ENCODE measurements around the gene MSANTD4. TPM values are rescaled to one million over a fixed set of nuclear protein-coding genes. Genes with fewer than 3 reads are reported as not detected.
"Not testable (repeated sequence)": the region's sequence is repeated elsewhere in the genome, so short reads cannot be mapped to it uniquely, and the experiment has no call there.

MSANTD4 gene
- total RNA-seq, 1 donor from 2014 or later: 49.8 TPM

DNA sequence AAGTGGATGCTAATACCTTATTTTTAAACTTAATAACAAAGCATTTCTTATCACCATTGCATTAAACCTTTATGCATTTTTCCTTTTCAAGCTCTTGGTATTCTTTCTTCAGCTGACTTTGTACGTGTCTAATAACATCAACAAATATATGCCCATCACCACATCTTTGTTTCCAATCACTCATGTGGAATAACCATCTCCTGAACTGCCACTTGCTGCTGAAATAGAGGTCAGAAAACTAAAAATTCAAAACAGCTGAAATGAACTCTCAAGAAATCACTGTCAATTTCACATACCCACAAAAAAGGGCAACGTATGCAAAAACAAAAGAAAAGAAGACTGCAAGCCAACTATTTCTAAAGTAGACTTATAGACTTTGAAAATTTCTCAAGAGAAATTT, 7.4 kb downstream of the MSANTD4 start:
- no peak for DNase-seq (ENCODE audit: low read depth)

DNA sequence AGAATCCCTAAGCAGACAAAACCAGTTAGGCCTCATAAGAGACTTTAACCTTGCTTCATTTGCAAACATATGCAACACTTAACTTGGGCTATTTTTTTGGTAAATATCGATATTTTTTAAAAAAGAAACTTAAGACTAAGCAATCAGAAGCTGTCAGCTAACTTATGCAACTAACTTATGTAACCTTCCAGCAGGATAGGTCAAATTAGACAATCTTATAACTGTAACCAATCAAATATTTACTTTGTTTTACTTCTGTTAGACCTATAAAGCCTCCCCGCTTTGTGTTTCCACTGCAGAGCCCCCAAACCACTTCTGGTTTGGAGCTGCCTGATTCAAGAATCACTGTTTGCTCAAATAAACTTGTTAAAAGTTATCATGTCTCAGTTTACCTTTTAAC, 8.0 kb downstream of the MSANTD4 start:
- no peak for DNase-seq (ENCODE audit: low read depth)

DNA sequence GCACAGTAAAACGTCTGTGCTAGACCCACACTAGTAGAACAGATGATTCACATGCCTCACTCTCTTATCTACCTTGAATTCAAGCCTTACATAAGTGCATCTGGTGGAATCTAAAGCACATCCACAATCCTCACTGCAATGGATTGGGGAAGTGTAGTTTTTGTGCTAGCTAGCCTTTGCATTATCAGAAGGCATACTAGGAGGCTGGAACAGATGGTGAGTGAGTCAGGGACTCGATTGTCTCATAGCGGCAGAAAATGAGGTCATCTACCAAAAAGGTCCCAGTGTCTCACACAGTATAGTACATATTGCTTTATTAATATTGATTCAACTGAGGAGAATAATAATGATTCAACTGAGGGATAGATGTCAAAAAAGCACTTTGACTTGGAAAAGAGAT, 9.3 kb downstream of the MSANTD4 start:
- peak; percentile 89 for DNase-seq (ENCODE audit: low read depth)

DNA sequence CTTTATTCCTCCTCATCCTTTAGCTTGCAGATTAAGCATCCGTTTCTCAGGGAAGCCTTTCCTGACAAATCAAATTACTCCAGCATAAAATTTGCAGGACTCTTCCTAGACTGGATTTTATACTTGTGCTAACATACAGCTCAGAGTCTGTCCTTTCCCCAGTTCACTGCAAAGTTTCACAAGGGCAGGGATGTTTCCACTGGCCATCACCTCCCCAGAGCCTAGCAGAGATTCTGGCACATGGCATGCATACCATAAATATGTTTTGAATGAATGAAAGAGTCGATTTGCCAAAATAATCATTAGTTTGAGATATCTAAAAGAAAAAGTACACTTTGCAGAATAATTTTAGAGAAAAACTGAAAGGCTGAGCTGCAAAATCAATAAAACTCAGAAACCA, 10.6 kb downstream of the MSANTD4 start:
- DNase-seq (ENCODE audit: low read depth): no peak

DNA sequence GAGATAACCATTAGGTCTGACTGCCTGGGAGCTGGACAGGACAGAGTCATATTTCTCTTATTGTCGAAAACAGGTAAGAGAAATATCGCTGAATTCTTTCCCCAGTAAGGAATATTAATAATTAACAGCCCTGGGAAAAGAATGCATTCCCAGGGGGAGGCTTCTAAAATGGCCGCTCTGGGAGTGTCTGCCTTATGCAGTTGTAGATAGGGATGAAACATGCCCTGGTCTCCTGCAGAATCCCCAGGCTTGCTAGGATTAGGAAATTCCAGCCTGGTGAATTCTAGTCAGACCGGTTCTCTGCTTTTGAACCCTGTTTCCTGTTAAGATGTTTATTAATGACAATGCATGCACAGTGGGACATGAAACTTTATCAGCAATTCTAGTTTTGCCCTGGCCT, 18.9 kb downstream of the MSANTD4 start:
- DNase-seq (ENCODE audit: low read depth): not testable (repeated sequence)

DNA sequence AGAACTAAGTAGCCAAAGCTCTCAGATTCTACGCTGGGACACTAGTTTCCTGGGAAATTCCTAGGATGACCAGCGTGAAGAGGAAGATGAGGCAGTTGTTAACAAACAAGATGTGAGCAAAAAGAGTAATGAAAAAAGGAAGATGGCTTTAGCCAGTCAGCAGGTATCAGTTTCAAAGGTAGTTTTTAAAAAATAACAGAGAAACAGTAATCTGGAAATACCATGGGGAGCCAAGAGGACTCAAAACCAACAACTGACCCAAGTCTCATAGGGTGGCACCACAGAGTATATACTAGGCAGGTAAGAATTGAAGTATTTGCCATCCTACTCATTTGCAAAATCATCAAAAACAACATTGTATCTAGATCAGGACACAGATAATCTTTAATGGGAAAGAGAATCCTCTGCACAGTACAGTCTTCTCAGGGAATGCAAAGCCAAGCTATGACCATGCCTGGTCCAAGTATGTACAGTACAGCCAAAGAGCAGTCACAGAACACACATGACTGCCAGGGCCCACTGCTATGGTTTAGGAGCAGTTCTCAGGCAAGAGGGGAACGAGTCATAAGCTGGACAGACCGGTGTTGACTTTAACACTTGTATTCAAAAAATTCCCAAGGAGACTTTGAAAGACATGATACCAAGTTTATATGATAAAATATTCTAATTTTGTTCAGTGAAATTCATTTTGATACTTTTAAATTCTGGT, 20.6 kb downstream of the MSANTD4 start:
- DNase-seq (ENCODE audit: low read depth): no peak

DNA sequence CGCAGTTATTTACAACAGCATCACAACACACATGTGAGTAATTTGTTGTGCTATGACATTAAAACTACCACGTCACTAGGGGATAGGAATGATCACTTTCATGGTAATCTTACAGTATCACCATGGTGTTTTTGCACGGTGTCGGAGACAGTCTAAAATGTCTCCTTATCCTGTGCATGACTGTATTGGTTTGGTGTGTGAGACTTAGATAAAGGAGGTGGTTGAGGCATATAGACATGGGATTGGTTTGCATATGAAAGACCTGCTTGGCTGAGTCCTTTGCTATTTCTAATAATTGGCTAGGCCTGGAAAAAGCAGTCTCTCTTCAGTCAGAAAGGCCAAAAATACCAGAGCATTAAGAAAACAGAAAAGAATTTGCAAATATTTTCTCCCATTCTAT, 30.2 kb downstream of the MSANTD4 start:
- no peak for DNase-seq (ENCODE audit: low read depth)

DNA sequence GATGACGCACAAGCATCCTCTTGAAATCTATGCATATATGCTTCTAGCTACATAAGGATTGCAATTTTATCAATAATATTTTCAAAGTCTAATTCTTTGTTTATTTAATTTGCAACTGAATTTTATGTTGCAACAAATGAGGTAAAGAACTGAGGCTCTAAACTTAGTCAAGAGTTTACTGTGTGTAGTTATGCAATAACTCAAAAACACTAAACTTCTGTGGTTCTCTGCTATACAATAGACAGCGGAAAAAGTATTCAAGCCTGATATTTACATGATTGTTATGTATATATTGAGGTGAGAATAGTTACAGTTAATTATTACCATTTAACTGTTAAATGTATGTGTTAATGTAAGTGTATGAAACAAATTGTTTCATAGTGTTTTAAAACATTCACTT, 32.9 kb downstream of the MSANTD4 start:
- no peak for DNase-seq (ENCODE audit: low read depth)

DNA sequence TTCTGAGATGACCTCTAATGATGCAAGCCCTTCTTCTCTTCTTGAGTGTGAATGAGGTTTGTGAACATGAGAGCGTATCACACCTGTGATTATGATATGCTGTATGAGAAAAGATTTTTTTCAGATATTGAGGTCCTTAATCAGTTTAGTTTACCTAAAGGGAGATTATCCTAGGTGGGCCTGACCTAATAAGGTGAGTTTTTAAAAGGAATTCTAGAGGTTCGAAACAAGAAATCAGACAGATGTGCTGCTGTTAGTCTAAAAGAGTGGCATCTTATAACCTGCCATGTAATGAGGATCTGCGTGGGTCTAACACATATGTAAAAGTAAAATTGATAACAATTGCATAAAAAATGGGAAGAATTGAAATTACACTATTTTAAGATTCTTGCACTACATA, 33.8 kb downstream of the MSANTD4 start:
- DNase-seq (ENCODE audit: low read depth): no peak

DNA sequence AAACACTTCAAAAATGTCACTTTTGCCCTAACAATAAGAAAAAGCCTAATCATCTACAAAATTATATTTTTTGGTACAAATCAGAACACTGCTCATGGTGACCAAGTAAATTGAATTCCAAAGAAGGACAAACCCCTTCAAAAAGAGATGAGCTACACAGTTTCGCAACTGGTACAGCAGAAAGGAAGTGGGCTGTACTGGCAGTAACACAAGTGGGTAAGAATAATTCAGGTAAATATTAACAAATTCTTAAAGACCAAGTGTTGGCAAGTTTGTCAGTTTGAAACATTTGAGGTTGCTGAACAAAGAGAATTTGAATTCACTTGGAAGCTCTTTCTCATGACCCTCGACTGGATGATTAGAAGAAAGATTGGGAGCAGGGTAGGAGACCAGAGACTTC, 35.5 kb downstream of the MSANTD4 start:
- no peak for DNase-seq (ENCODE audit: low read depth)

DNA sequence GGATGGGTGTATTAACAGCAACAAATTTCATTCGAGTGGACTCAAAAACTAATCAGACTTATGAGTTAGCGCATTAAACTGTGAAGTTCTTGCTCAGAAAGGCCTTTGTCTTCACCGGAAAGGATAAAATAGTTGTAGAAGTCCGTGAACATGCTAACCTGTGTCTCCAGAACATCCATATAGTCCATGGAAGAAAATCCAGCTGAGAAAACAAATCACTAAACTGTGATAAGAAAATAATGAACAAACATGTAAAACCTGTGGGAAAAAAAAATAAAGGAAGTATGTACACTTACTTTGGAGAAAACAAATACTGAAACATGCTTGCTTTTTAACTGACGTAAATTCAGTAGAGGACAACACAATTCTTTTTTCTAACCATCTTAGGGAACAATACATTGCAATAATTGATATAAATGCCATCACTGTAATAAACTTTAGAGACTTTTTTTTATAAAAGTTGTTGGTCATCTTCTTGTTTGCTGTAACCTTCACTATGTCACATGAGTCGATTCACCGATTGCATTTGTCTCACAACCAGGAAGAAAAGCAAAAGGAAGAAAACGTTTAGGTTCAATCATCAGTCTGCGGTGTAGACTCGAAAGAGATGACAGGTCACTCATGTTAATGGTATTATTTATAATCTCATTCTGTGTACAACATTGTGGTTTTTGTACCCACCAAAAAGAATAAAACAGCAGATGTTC, 41.9 kb downstream of the MSANTD4 start:
- DNase-seq (ENCODE audit: low read depth): no peak

DNA sequence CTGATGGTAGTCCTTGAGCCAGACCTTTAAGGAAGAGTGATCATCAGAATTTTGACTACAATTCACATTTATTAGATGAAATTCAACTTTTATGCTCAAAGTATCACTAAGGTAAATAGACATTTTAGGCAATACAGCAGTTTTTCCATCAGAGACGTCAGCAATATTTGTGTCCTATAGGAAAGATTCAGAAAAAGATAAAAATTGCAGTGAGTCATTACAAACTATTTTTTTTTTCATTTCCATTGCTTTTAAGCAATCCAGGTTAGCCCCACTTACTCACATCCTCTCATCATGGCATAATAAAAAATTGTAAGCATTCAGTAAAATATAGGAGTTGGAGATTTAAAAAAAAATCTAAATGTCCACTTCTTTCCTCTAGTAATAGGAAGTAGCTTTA, 46.9 kb downstream of the MSANTD4 start:
- no peak for DNase-seq (ENCODE audit: low read depth)

DNA sequence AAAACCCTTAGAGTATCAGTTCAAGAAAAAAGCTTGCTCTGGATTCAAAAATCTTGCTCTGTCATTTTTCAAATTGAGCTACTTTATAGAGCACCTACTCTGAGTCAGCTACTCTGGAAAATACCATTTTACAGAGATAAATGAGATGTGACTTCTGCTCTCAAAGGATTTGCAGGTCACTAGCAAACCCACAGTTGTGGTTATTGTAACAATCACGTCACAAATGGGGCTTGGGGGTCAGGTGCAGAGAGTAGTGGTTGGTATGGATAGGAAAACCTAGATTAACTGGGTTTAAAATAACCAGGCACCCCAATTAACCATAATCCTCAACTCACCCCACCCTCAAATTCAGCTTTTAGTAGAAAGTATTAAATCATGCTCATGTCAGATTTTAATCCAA, 52.3 kb downstream of the MSANTD4 start:
- DNase-seq (ENCODE audit: low read depth): no peak

DNA sequence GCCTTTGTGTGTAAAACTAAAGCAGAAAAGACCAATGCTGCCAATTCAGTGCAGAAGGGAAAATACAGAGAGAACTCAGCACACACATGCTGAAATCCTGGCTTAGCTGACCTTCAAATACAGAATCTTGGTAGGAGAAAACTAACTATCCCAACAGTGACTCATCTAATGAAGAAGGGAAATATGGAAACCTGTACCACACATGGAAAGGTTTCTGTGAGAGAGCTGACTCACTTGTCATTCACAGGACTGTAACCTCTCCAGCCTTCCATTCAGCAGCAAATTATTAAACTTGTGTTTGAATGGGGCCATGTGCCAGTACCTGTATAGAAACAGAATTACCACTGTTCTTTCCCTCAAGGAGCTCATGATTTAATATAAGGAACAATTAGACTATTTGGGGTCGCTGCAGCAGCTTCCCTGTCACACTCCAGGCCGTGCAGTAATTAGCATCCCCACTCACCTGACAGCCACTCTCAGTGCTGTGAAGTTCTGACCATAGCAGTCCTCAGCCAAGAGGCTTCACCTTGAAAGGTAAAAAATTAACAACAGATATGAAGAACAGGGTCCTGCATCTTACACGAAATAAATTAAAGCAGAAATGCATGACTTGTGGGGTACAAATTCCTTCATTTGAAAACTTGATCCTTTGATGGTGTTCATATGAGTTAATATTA, 53.9 kb downstream of the MSANTD4 start:
- peak; percentile 5 for DNase-seq (ENCODE audit: low read depth)

DNA sequence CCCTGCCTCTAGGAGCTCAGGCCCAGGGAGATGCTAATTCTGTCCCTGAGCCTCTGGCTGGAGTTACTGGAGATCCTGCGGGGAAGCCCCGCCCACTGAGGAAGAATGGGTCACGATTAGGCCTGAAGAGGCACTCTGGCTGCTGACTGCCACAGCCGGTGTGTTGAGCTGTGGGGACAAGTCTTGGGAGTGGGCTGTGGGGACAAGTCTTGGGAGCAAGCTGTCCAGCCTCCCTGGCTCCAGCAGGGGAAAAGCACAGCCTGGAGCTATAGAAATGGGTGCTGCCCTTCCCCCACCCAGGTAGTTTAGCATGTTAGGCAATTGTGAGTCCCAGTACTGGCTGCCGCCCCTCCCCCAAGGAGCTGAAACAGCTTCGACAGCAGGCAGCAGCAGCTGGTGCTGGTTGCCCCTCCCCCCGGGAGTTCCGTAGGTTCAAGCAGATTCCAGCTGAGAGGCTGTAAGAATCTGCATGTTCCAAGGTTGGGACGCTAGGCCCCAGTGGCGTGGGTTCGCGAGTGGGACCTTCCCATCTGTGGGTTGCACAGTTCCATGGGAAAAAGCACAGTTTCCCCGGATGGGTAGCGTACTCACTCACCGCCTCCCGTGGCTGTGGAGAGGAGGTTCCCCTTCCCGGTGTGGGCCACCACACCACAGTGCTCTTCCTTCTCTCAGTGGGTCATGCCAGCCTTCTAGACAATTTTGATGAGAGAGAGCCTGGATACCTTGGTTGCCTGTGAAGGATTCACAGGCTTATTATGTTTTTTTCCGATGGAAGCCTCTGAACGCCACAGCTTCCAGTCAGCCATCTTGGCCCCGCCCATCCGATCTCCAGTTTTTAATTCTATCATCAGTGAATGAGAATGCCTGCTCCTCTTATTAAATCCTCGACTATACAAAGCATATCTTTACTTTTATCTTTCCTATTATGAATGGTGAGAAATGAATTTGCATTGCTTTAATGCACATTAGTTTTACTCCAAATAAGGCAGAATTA, 61.5 kb downstream of the MSANTD4 start:
- DNase-seq (ENCODE audit: low read depth): peak; percentile 18

Other genes starting within 250 kb of the MSANTD4 start
- gene KBTBD3, start 55.1 kb upstream of the MSANTD4 start, total RNA-seq: 2.5 and 3.7 TPM in 2 replicates
- gene AASDHPPT, start 55.4 kb upstream of the MSANTD4 start, total RNA-seq: 66.7 and 80.2 TPM in 2 replicates